ENCODE results near the gene ASB9.

DNA sequence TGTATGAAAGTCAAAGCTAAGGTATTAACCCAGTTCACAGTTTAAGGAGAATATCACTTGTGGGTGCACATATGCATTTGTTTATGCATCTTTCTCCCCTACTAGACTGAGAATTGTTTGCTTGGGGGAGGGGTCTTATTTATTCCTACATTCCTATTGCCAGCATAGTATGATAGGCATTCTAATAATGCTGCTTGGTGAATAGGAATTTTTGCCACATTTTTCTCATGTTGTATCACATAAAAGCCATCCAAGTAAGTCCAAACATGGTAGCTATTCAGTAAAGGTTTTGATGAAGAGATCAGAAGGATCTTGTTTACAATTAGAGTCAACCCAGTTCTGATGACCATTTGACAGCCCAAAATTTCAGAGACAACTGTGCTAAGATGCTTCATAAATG is 48.6 kb downstream of the ASB9 start:
- no peak for TF ChIP-seq EZH2 (IDR thresholded peaks at IDR 0.05; ENCODE audit: insufficient read depth, poor library complexity, severe bottlenecking)
- TF ChIP-seq EZH2phosphoT487 (IDR thresholded peaks at IDR 0.05; ENCODE audit: insufficient read depth, low read depth) = no peak
